Measurements from ENCODE around the gene TFPI. TPM values are rescaled to one million over a fixed set of nuclear protein-coding genes. Genes with fewer than 3 reads are reported as not detected.
"Not testable (repeated sequence)": the region's sequence is repeated elsewhere in the genome, so short reads cannot be mapped to it uniquely, and the experiment has no call there.

TFPI gene
- polyA plus RNA-seq, 2 of the 4 experiments (the other 2 are of a cell fraction) = 14.3 to 104 TPM

GRCh38 chr2:187511356-187512315 lies 42.6 kb downstream of the TFPI start:
- FAIRE-seq (no peak), ATAC-seq (no peak), DNase-seq (ENCODE audit: low read depth in 1 of 2, low spot score in 1 of 2) (no peak)
- ChIA-PET CTCF (no interaction called here), POLR2A (no interaction called here)
- H3K27ac ChIP-seq = no peak overlapping the region
- H3K9me3 ChIP-seq = peaks cover 28% of the 10 kb centered on the region
- TF ChIP-seq MAZ (IDR thresholded peaks at IDR 0.05; ENCODE audit: borderline replicate concordance, low read depth, low read length) (no peak), HES2 (IDR thresholded peaks at IDR 0.05) (no peak), HOXA7 (CRISPR knock-in tag; IDR thresholded peaks at IDR 0.05) (no peak), EHMT2 (IDR thresholded peaks at IDR 0.05; ENCODE audit: low read depth) (no peak), USF2 (IDR thresholded peaks at IDR 0.05) (no peak)
- H3K4me1 ChIP-seq = no peaks in the 10 kb centered on the region
- WGBS (ENCODE audit: missing lambda C conversion rate) = 81% methylated on average over 9 of the region's 9 CpGs
- no peak overlapping the region for H3K4me2 ChIP-seq
- H3K4me3 ChIP-seq = no peak overlapping the region

- peak in 1 of 2 experiments; percentile 33; a peak in 1 of 6 replicates for ATAC-seq
- POLR2A ChIA-PET; H3K4me1 ChIP-seq; H3K4me2 ChIP-seq; FAIRE-seq; H3K27ac ChIP-seq; DNase-seq (ENCODE audit: low read depth in 1 of 2, low spot score in 1 of 2); H3K4me3 ChIP-seq: not testable (repeated sequence)
- CTCF ChIA-PET = interaction anchor here (1.0 kb wide), 1 partner anchor 9 kb away, joined by 3 read pairs; no protein-coding TSS in a partner anchor
- peaks cover 27% of the 10 kb centered on the region for H3K9me3 ChIP-seq
- 90% methylated on average over 18 of the region's 18 CpGs for WGBS (ENCODE audit: missing lambda C conversion rate)
Measured at GRCh38 chr2:187510419-187511355, 43.5 kb downstream of the TFPI start.

GRCh38 chr2:187509667-187510417 lies 44.4 kb downstream of the TFPI start:
- WGBS (ENCODE audit: missing lambda C conversion rate) = 86% methylated on average over 4 of the region's 4 CpGs
- no peak for FAIRE-seq
- POLR2A ChIA-PET = no interaction called here
- ATAC-seq = no peak; a peak in 1 of 6 replicates
- CTCF ChIA-PET = interaction anchor here (1.0 kb wide), 1 partner anchor 8 kb away, joined by 3 read pairs; no protein-coding TSS in a partner anchor
- DNase-seq (ENCODE audit: low read depth in 1 of 2, low spot score in 1 of 2) = no peak
- Histone ChIP-seq H3K27ac (no peak overlapping the region), H3K9me3 (peaks cover 24% of the 10 kb centered on the region), H3K4me1 (peaks cover under 1% of the 10 kb centered on the region; the same call in 1 of the 3 replicates), H3K4me3 (no peak overlapping the region), H3K4me2 (no peak overlapping the region)
- no peak for TF ChIP-seq HOXA7 (CRISPR knock-in tag; IDR thresholded peaks at IDR 0.05)
- TF ChIP-seq E2F6 (IDR thresholded peaks at IDR 0.05; ENCODE audit: borderline replicate concordance, low read depth) = no peak
- TF ChIP-seq MAZ (IDR thresholded peaks at IDR 0.05; ENCODE audit: borderline replicate concordance, low read depth, low read length) = no peak
- TF ChIP-seq HMGXB4 (CRISPR knock-in tag; IDR thresholded peaks at IDR 0.05; ENCODE audit: borderline replicate concordance) = no peak
- TF ChIP-seq KDM5A (IDR thresholded peaks at IDR 0.05) = no peak
- TF ChIP-seq NFE2L2 (conservative IDR thresholded peaks at IDR 0.05; ENCODE audit: low read length) = no peak
- no peak for TF ChIP-seq BCL3 (IDR thresholded peaks at IDR 0.05)
- TF ChIP-seq MAX (IDR thresholded peaks at IDR 0.05) = no peak
- no peak for TF ChIP-seq MYC (IDR thresholded peaks at IDR 0.05; ENCODE audit: borderline replicate concordance, low read length)
- no peak for TF ChIP-seq ZNF302 (CRISPR knock-in tag; IDR thresholded peaks at IDR 0.05)

Measured in A549 (cell line).